T47D (cell line): ENCODE data around the gene ZNF280B.
A peak's percentile ranks its signal among the peaks of the same experiment; 100 is the strongest.

Experiments
- DNase-seq, 2 experiments: peaks; one replicate each; pipeline versions ENCODE4 v3.0.0 to v3.0.0-alpha.2; 2011 to 2012; ENCODE audit warnings: low read depth in 1 of 2, low spot score in 1 of 2
- JUND ChIP-seq: IDR thresholded peaks from 2 replicates; pipeline ENCODE4 v1.6.1; 2012; ENCODE audit warnings: low read depth
- in situ Hi-C: cut with HindIII; loops from 2 replicates; pipeline ENCODE4 v1.10.0; 2016; ENCODE audit warnings: low sequenced_read_pairs, low pct_unique_long_range_greater_than_20kb

ZNF280B gene

GRCh38 chr22:22463855-22464540, 44.5 kb downstream of the ZNF280B start:
- TF ChIP-seq JUND, result no peak
- in situ Hi-C loops, result no loop called here
- peak; percentile 37 to 75 for DNase-seq

- DNase-seq, result peak in 1 of 2 experiments; percentile 16
- in situ Hi-C loops, result no loop called here
- no peak for TF ChIP-seq JUND
Observed at GRCh38 chr22:22462813-22463567, 45.6 kb downstream of the ZNF280B start.

GRCh38 chr22:22461583-22461982, 47.0 kb downstream of the ZNF280B start:
- DNase-seq, result no peak
- in situ Hi-C loops, result no loop called here
- TF ChIP-seq JUND, result no peak

DNA sequence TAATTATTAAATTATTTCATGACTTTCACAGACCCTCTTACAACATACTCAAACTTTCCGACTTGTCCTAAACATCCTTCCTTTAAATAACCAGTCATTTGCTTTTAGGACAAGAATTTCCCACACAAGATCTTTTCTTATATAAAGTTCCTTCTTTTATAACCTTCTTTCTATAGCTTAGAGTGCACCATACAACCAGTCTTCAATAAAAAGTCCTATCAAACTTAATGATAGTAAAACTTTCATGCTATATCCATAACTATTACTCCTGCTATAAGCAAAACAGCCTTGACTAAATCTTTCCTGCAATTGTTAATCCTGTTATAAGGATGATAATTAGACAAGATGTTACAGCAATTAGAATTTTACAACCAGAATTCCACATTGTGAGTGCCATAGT, 47.4 kb downstream of the ZNF280B start:
- in situ Hi-C loops, result no loop called here
- no peak for DNase-seq
- no peak for TF ChIP-seq JUND

DNA sequence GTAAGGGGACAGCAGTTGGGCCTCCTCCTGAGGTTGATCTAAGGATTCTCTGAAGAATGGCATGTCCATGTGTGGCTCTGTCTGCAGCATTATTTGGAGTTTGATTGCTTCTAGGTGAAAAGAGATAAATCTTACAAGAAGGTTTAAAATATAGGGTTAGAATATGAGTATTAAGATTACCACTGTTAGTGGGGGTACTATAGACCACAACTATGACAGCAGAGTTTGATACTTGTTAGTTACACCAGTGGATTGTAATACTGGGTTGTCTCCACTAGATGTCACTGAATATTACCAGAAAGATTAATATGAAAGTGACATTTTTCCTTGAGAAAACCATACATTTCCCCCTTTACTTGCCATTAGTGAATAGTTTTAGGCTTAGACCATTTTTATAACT, 47.9 kb downstream of the ZNF280B start:
- no peak for TF ChIP-seq JUND
- in situ Hi-C loops, result no loop called here
- peak in 1 of 2 experiments; percentile 6 for DNase-seq

GRCh38 chr22:22460060-22460459, 48.5 kb downstream of the ZNF280B start:
- DNase-seq, result no peak
- no peak for TF ChIP-seq JUND
- in situ Hi-C loops, result no loop called here

DNA sequence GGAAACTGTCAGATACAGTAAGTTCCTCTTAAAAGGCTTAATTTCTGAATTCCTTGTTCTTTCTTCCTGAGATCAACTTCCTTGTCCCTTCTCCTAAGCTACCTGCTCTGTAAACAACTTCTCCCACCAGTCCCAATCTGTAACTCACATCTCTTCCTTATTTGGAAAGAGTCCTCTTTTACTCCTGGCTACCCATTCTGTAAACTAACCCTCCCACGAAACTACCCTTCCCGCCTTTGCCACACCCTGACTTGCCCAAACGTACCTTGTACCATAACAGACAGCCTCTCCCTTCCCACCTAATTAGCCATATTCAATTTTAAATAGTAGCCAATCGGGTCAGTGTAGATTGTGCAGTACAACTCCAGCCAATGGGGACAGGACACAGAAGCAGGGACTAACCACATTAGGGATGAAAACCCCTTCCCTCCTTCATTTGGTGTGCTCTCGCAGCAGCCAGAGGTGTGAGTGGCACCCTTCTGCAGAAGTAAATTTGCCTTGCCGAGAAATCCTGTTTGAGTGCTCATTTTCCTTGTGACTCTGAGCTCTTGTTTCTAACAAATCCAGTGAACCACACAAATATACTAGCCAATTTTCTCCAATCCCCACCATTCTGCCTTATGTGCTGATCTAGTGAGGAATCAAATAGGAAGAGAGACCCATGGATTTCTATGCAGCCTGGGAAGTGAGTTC, 49.5 kb downstream of the ZNF280B start:
- DNase-seq, result no peak
- no peak for TF ChIP-seq JUND
- in situ Hi-C loops, result no loop called here

GRCh38 chr22:22458387-22458786, 50.2 kb downstream of the ZNF280B start:
- TF ChIP-seq JUND, result no peak
- DNase-seq, result no peak
- in situ Hi-C loops, result no loop called here

GRCh38 chr22:22454997-22455396, 53.5 kb downstream of the ZNF280B start:
- in situ Hi-C loops, result no loop called here
- no peak for TF ChIP-seq JUND
- no peak for DNase-seq

GRCh38 chr22:22452996-22453686, 55.4 kb downstream of the ZNF280B start:
- no peak for DNase-seq
- in situ Hi-C loops, result no loop called here
- TF ChIP-seq JUND, result no peak

DNA sequence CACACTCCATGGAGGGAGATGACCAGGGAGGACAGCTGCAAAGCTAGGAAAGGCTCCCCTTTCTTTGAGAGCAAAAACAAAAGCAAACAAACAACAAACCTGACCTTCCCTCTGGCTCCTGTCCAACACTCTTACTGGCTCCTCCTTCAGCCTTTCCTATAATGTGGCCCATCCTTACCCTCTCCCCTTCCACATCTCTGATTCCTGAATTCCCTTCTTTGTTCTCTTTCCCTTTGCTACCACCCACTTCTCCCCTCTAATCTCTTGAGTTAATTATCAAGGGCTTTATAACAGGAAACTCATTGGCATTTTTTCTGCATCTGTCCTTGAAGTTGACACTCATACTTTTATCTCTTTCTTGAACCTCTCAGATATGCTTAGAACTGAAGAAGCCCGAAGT, 56.3 kb downstream of the ZNF280B start:
- no peak for TF ChIP-seq JUND
- DNase-seq, result no peak
- in situ Hi-C loops, result no loop called here

DNA sequence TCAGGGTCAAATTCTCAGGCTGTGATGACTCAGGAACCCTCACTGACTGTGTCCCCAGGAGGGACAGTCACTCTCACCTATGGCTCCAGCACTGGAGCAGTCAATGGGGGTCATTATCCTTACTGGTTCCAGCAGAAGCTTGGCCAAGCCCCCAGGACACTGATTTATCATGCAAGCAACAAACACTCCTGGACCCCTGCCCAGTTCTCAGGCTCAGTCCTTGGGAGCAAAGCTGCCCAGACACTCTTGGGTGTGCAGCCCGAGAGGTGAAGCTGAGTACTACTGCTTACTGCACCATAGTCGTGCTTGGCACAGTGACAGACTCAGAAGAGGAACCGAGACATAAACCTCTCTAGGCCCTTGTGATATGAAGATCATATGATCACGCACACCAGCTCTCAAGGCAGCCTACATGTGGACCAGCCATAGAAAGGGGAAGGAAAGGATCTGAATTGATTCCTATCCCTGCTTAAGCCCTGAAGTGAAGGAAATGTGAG, 58.2 kb downstream of the ZNF280B start:
- in situ Hi-C loops, result no loop called here
- no peak for DNase-seq
- TF ChIP-seq JUND, result no peak
